ENCODE results near the gene M6PR.

GRCh38 chr12:8904665-8905064 lies 44.8 kb downstream of the M6PR start:
- no peak for TF ChIP-seq POLR2A (IDR thresholded peaks at IDR 0.05; ENCODE audit: low read length)
- no peak for TF ChIP-seq GATA1 (IDR thresholded peaks at IDR 0.05; ENCODE audit: low read depth, low read length)
